H9 (cell line): Measurements from ENCODE around the gene SLC6A3. TPM values are rescaled to one million over a fixed set of nuclear protein-coding genes. Genes with fewer than 3 reads are reported as not detected.

Experiments
- DNase-seq: peaks from one replicate; pipeline ENCODE4 v3.0.0-alpha.2; 2017
- H2AFZ ChIP-seq: one replicate; pipeline ENCODE4 v1.6.1; 2013; ENCODE audit warnings: mild to moderate bottlenecking, low read length, control low read depth, moderate library complexity
- H2AK5ac ChIP-seq: 2 replicates; pipeline ENCODE4 v1.6.1; 2013; ENCODE audit warnings: low read length, control low read depth, mixed read lengths; ENCODE audit not compliant: insufficient read length
- H2BK120ac ChIP-seq: one replicate; pipeline ENCODE4 v1.6.1; 2013; ENCODE audit warnings: low read depth, mild to moderate bottlenecking, low read length, control low read depth, inconsistent platforms; ENCODE audit not compliant: poor library complexity, severe bottlenecking
- H2BK12ac ChIP-seq: 2 replicates; pipeline ENCODE4 v1.6.1; 2013; ENCODE audit warnings: low read length, control low read depth, mixed read lengths, low read depth; ENCODE audit not compliant: insufficient read length
- H2BK15ac ChIP-seq: 2 replicates; pipeline ENCODE4 v1.6.1; 2013; ENCODE audit warnings: low read depth, low read length, control low read depth
- H2BK20ac ChIP-seq: one replicate; pipeline ENCODE4 v1.6.1; 2013; ENCODE audit warnings: low read depth, mild to moderate bottlenecking, low read length, control low read depth, inconsistent platforms; ENCODE audit not compliant: poor library complexity, severe bottlenecking
- H2BK5ac ChIP-seq: 2 replicates; pipeline ENCODE4 v1.6.1; 2013; ENCODE audit warnings: low read length, control low read depth, mixed read lengths; ENCODE audit not compliant: insufficient read length
- H3K14ac ChIP-seq: 2 replicates; pipeline ENCODE4 v1.6.1; 2013; ENCODE audit warnings: low read length, control low read depth; ENCODE audit not compliant: insufficient read depth
- H3K18ac ChIP-seq: 2 replicates; pipeline ENCODE4 v1.6.1; 2013; ENCODE audit warnings: low read depth, mild to moderate bottlenecking, mixed read lengths, low read length, control low read depth; ENCODE audit not compliant: insufficient read length
- H3K23ac ChIP-seq: 2 replicates; pipeline ENCODE4 v1.6.1; 2013; ENCODE audit warnings: low read length, control low read depth, mixed read lengths, low read depth; ENCODE audit not compliant: insufficient read length
- H3K23me2 ChIP-seq: 2 replicates; pipeline ENCODE4 v1.6.1; 2013; ENCODE audit warnings: low read depth, mild to moderate bottlenecking, mixed read lengths, low read length, control low read depth; ENCODE audit not compliant: insufficient read length, poor library complexity, severe bottlenecking
- H3K27ac ChIP-seq: 2 replicates; pipeline ENCODE4 v1.5.1; 2013; ENCODE audit warnings: low read length, control low read depth, mixed read lengths, low read depth; ENCODE audit not compliant: insufficient read length
- H3K27me3 ChIP-seq: 2 replicates; pipeline ENCODE4 v1.6.1; 2013; ENCODE audit warnings: low read length, control low read depth, inconsistent platforms; ENCODE audit not compliant: insufficient read depth
- H3K4ac ChIP-seq: 2 replicates; pipeline ENCODE4 v1.6.1; 2013; ENCODE audit warnings: low read depth, mild to moderate bottlenecking, control low read depth, inconsistent platforms, low read length, moderate library complexity
- H3K4me1 ChIP-seq: 2 replicates; pipeline ENCODE4 v1.6.1; 2013; ENCODE audit warnings: low read length, control low read depth, inconsistent platforms; ENCODE audit not compliant: insufficient read depth
- H3K4me2 ChIP-seq: 2 replicates; pipeline ENCODE4 v1.6.1; 2013; ENCODE audit warnings: low read length, control low read depth, mixed read lengths; ENCODE audit not compliant: insufficient read length, insufficient read depth
- H3K56ac ChIP-seq: 2 replicates; pipeline ENCODE4 v1.6.1; 2013; ENCODE audit warnings: low read depth, mild to moderate bottlenecking, mixed read lengths, low read length, control low read depth; ENCODE audit not compliant: insufficient read length
- H3K79me1 ChIP-seq: 2 replicates; pipeline ENCODE4 v1.6.1; 2013; ENCODE audit warnings: low read depth, mild to moderate bottlenecking, moderate library complexity, low read length, control low read depth, inconsistent platforms; ENCODE audit not compliant: insufficient read depth, poor library complexity, severe bottlenecking
- H3K79me2 ChIP-seq: 2 replicates; pipeline ENCODE4 v1.6.1; 2013; ENCODE audit warnings: low read length, control low read depth, inconsistent platforms; ENCODE audit not compliant: insufficient read depth
- H3K9ac ChIP-seq: 2 replicates; pipeline ENCODE4 v1.6.1; 2013; ENCODE audit warnings: low read length, control low read depth, mixed read lengths; ENCODE audit not compliant: insufficient read length; ENCODE audit errors: extremely low read depth
- H3K9me3 ChIP-seq: one replicate; pipeline ENCODE4 v1.6.1; 2013; ENCODE audit warnings: low read depth, low read length, inconsistent platforms; ENCODE audit not compliant: control insufficient read depth
- H3T11ph ChIP-seq: one replicate; pipeline ENCODE4 v1.6.1; 2013; ENCODE audit warnings: mild to moderate bottlenecking, low read length, control low read depth, inconsistent platforms
- H4K20me1 ChIP-seq: one replicate; pipeline ENCODE4 v1.6.1; 2013; ENCODE audit not compliant: control insufficient read depth, insufficient read length, insufficient read depth
- H4K5ac ChIP-seq: 2 replicates; pipeline ENCODE4 v1.6.1; 2013; ENCODE audit warnings: low read depth, mild to moderate bottlenecking, mixed read lengths, low read length, control low read depth; ENCODE audit not compliant: insufficient read length
- H4K8ac ChIP-seq: replicated peaks from 2 replicates; pipeline ENCODE4 v1.6.1; 2013; ENCODE audit warnings: low read length, control low read depth, mixed read lengths, low read depth; ENCODE audit not compliant: insufficient read length
- H4K91ac ChIP-seq: 2 replicates; pipeline ENCODE4 v1.6.1; 2013; ENCODE audit warnings: low read depth, mild to moderate bottlenecking, moderate library complexity, mixed read lengths, low read length, control low read depth; ENCODE audit not compliant: insufficient read length
- H3K27ac Mint-ChIP-seq, 3 experiments: 2 replicates in 2 of 3; 3 replicates in 1 of 3; pipeline ENCODE4 v1.8.0; 2020 to 2021; ENCODE audit warnings: mixed read lengths in 3 of 3, mild to moderate bottlenecking in 1 of 3, moderate library complexity in 1 of 3
- H3K27me3 Mint-ChIP-seq: 2 replicates; pipeline ENCODE4 v1.8.0; 2021; ENCODE audit warnings: low read depth, mild to moderate bottlenecking, moderate library complexity, mixed read lengths
- H3K36me3 Mint-ChIP-seq, 3 experiments: 2 replicates in 2 of 3; 3 replicates in 1 of 3; pipeline ENCODE4 v1.8.0; 2020 to 2021; ENCODE audit warnings: low read depth in 3 of 3, mixed read lengths in 3 of 3; ENCODE audit not compliant: insufficient read depth in 1 of 3
- H3K4me1 Mint-ChIP-seq, 2 experiments: 2 replicates each; pipeline ENCODE4 v1.8.0; 2020; ENCODE audit warnings: mixed read lengths in 2 of 2
- H3K4me3 Mint-ChIP-seq, 2 experiments: 2 replicates in 1 of 2; 3 replicates in 1 of 2; pipeline ENCODE4 v1.8.0; 2020 to 2021; ENCODE audit warnings: mild to moderate bottlenecking in 2 of 2, mixed read lengths in 2 of 2, moderate library complexity in 1 of 2
- H3K9me3 Mint-ChIP-seq, 2 experiments: 2 replicates in 1 of 2; 3 replicates in 1 of 2; pipeline ENCODE4 v1.8.0; 2020; ENCODE audit warnings: mild to moderate bottlenecking in 2 of 2, mixed read lengths in 2 of 2, moderate library complexity in 1 of 2
- CTCF ChIP-seq: fragments of 200-600 bp; sonication (generic); conservative IDR thresholded peaks from 3 replicates; pipeline ENCODE4 v1.8.0; 2021; ENCODE audit warnings: antibody characterized with exemption, mild to moderate bottlenecking
- WGBS: extraction: QIAGEN DNeasy Blood & Tissue Kit; methylation state at CpG from one replicate; pipeline ENCODE4 v1.1.7; 2013; ENCODE audit warnings: missing lambda C conversion rate, low lambda C conversion rate, mixed read lengths; ENCODE audit not compliant: insufficient read length; ENCODE audit errors: extremely low coverage; 5-methylcytosine and 5-hydroxymethylcytosine counted together
- total RNA-seq: library from RNA; stranded (reverse); gene quantifications from 2 replicates; pipeline ENCODE4 v1.2.1, GENCODE V29; 2021

Gene SLC6A3
- total RNA-seq, 1 experiment from 2014 or later: 0.61 TPM

DNA sequence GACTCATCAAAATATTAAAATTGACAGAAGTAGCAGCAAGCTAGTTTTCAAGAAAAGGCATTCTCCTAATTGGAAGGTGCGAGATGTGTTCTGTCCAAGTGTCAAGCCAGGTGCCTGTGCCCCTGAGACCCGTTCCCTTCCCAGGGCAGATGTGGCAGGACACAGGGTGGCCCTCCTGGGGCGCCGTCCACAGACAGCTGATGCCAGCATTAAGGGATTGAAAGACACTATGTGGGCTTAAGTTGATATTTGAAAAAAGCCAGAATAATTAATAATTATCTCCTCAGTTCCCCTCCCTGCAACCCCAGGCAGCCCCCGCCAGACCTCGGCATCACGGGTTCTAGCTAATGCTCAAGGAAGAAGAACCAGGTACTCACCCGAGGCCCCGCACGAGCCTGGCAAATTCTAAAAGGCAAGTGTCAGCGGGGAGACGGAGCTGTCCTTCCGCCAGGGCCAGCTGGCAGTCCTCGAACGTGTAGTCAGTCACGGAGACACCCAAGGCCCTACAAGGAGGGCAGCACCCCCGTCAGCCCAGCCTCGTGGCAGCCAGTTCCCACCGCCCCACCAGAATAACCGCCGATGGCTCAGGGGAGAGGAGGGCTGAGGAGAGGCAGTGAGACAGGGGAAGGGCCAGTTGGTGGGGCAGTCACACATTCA lies 29.1 kb upstream of the SLC6A3 start:
- no peak for DNase-seq
- H2AK5ac ChIP-seq: no peak overlapping the region
- H2BK12ac ChIP-seq: no peak overlapping the region
- no peak overlapping the region for H2BK120ac ChIP-seq
- H3K9me3 ChIP-seq: no peaks in the 10 kb centered on the region
- no peak overlapping the region for H3K4me2 ChIP-seq
- no peaks in the 10 kb centered on the region for H3K27me3 ChIP-seq
- no peak overlapping the region for H3K23ac ChIP-seq
- no peak overlapping the region for H3K14ac ChIP-seq
- H3K27me3 Mint-ChIP-seq: no peaks in the 10 kb centered on the region
- peaks cover 50 to 93% (median 90%) of the 10 kb centered on the region in 3 experiments; a peak in 6 of 7 replicates for H3K36me3 Mint-ChIP-seq
- H3K4me1 ChIP-seq: no peaks in the 10 kb centered on the region
- no peaks in the 10 kb centered on the region for H3K4me1 Mint-ChIP-seq
- H3K27ac ChIP-seq: no peak overlapping the region
- no peak overlapping the region for H4K5ac ChIP-seq
- no peaks in the 10 kb centered on the region for H3K79me2 ChIP-seq
- TF ChIP-seq CTCF: no peak
- H3K4me3 Mint-ChIP-seq: no peak overlapping the region
- no peak overlapping the region for H2AFZ ChIP-seq
- H3K9me3 Mint-ChIP-seq: no peaks in the 10 kb centered on the region
- 0 out of 7 replicates have a peak overlapping the region, but pooled peaks of 1 of the 3 experiments have one; percentile 70 for H3K27ac Mint-ChIP-seq
- H3K23me2 ChIP-seq: no peaks in the 10 kb centered on the region
- H3K79me1 ChIP-seq: no peaks in the 10 kb centered on the region
- H4K91ac ChIP-seq: no peak overlapping the region
- no peak overlapping the region for H3K4ac ChIP-seq
- no peak overlapping the region for H3K18ac ChIP-seq
- H2BK15ac ChIP-seq: no peak overlapping the region
- no peak overlapping the region for H2BK5ac ChIP-seq
- no peak overlapping the region for H3K9ac ChIP-seq
- WGBS: no CpG with 5 or more reads among the region's 21 CpGs
- H2BK20ac ChIP-seq: no peak overlapping the region
- H3T11ph ChIP-seq: no peak overlapping the region
- no peak overlapping the region for H4K8ac ChIP-seq
- H3K56ac ChIP-seq: no peak overlapping the region
- peaks cover 2% of the 10 kb centered on the region for H4K20me1 ChIP-seq
